GM12878 (cell line): ENCODE measurements around the gene HINT3.
"Not testable (repeated sequence)": the region's sequence is repeated elsewhere in the genome, so short reads cannot be mapped to it uniquely, and the experiment has no call there.

Experiments
- ASH2L ChIP-seq: fragments of 300-600, 200-600 bp; sonication (generic); IDR thresholded peaks from 2 replicates; pipeline ENCODE4 v1.6.1; 2017; ENCODE audit warnings: low read depth, mild to moderate bottlenecking, borderline replicate concordance
- ATF7 ChIP-seq: fragments of 450-650 bp; IDR thresholded peaks from 2 replicates; pipeline ENCODE4 v1.6.1; 2016; ENCODE audit warnings: low read depth, mild to moderate bottlenecking
- CBX3 ChIP-seq: fragments of 200-600 bp; sonication (generic); IDR thresholded peaks from 2 replicates; pipeline ENCODE4 v1.6.1; 2016; ENCODE audit warnings: low read depth, borderline replicate concordance
- CHD2 ChIP-seq: IDR thresholded peaks from 2 replicates; pipeline ENCODE4 v1.6.1; 2011; ENCODE audit warnings: low read depth, low read length, improper control_type of control experiment, borderline replicate concordance
- DPF2 ChIP-seq: fragments of 450-650 bp; IDR thresholded peaks from 2 replicates; pipeline ENCODE4 v1.6.1; 2017; ENCODE audit warnings: mild to moderate bottlenecking
- EP300 ChIP-seq, 2 experiments: fragments of 150-350 bp in 1 of 2; IDR thresholded peaks; 2 replicates each; pipeline ENCODE4 v1.6.1; 2011 to 2012; ENCODE audit warnings: low read depth in 2 of 2, low read length in 2 of 2, borderline replicate concordance in 1 of 2, improper control_type of control experiment in 1 of 2, inconsistent platforms in 1 of 2; ENCODE audit not compliant: control insufficient read depth in 1 of 2
- HDAC6 ChIP-seq: fragments of 200-600 bp; sonication (generic); IDR thresholded peaks from one replicate; pipeline ENCODE4 v1.8.0; 2017; ENCODE audit warnings: antibody characterized with exemption; ENCODE audit not compliant: unreplicated experiment
- JUND ChIP-seq: IDR thresholded peaks from 2 replicates; pipeline ENCODE4 v1.6.1; 2012; ENCODE audit warnings: low read depth, mild to moderate bottlenecking, low read length, improper control_type of control experiment, moderate library complexity
- MYC ChIP-seq: IDR thresholded peaks from 2 replicates; pipeline ENCODE4 v1.6.1; 2011; ENCODE audit warnings: mild to moderate bottlenecking, low read length, moderate library complexity, inconsistent platforms; ENCODE audit not compliant: insufficient read depth, insufficient replicate concordance, insufficient read length, severe bottlenecking
- PBX3 ChIP-seq: IDR thresholded peaks from 2 replicates; pipeline ENCODE4 v1.6.1; 2011; ENCODE audit warnings: mild to moderate bottlenecking, low read depth, low read length, moderate library complexity; ENCODE audit not compliant: insufficient replicate concordance
- POLR2A ChIP-seq: IDR thresholded peaks from 2 replicates; pipeline ENCODE4 v1.6.1; 2011; ENCODE audit warnings: low read depth, mild to moderate bottlenecking, low read length
- TAF1 ChIP-seq: IDR thresholded peaks from 2 replicates; pipeline ENCODE4 v1.6.1; 2011; ENCODE audit warnings: mild to moderate bottlenecking, low read depth, low read length, borderline replicate concordance
- TF ChIP-seq, protein P1 (sequence below): IDR thresholded peaks from 2 replicates; pipeline ENCODE4 v1.6.1; 2011; ENCODE audit warnings: borderline replicate concordance, low read depth, mild to moderate bottlenecking, moderate library complexity, mixed read lengths, low read length; ENCODE audit not compliant: insufficient read depth; ENCODE audit errors: extremely low read length
- TF ChIP-seq, protein P2 (sequence below), 3 experiments: IDR thresholded peaks in 2 of 3; conservative IDR thresholded peaks in 1 of 3; 2 replicates each; pipeline ENCODE4 v1.5.1; 2011; ENCODE audit warnings: low read depth in 3 of 3, low read length in 3 of 3, mild to moderate bottlenecking in 3 of 3, control low read depth in 2 of 3, moderate library complexity in 2 of 3, inconsistent platforms in 1 of 3, mixed read lengths in 1 of 3; ENCODE audit not compliant: control insufficient read depth in 2 of 3, insufficient read depth in 1 of 3; ENCODE audit errors: extremely low read depth in 1 of 3

DNA sequence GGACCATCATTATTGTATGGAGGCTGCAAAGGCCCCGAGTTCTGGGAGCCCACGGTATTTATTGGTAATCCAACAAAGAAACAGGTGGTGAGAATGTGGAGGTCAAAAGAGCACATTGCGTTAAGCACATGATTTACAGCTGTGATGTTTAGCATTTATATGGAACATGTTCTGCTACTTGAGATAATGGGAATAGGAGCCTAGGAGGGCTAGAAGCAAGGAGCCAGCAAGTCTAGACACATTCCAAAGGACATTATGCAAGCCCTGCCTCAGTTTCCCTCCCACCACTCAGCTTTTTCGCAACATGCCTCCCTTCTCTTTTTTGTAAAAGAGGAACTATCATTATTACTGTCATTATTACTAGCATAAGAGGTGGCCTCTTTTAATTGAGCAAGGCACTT, 45.5 kb upstream of the HINT3 start:
- TF ChIP-seq DPF2; CHD2; HDAC6; TAF1; CBX3; JUND; MYC; EP300 (IDR thresholded peaks at IDR 0.05; ENCODE audit: borderline replicate concordance in 1 of 2, control insufficient read depth in 1 of 2, low read depth in 2 of 2, low read length in 2 of 2); POLR2A; ATF7; PBX3; ASH2L: not testable (repeated sequence)
- TF ChIP-seq, protein P1, sequence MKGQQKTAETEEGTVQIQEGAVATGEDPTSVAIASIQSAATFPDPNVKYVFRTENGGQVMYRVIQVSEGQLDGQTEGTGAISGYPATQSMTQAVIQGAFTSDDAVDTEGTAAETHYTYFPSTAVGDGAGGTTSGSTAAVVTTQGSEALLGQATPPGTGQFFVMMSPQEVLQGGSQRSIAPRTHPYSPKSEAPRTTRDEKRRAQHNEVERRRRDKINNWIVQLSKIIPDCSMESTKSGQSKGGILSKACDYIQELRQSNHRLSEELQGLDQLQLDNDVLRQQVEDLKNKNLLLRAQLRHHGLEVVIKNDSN: not testable (repeated sequence)
- TF ChIP-seq, protein P2, sequence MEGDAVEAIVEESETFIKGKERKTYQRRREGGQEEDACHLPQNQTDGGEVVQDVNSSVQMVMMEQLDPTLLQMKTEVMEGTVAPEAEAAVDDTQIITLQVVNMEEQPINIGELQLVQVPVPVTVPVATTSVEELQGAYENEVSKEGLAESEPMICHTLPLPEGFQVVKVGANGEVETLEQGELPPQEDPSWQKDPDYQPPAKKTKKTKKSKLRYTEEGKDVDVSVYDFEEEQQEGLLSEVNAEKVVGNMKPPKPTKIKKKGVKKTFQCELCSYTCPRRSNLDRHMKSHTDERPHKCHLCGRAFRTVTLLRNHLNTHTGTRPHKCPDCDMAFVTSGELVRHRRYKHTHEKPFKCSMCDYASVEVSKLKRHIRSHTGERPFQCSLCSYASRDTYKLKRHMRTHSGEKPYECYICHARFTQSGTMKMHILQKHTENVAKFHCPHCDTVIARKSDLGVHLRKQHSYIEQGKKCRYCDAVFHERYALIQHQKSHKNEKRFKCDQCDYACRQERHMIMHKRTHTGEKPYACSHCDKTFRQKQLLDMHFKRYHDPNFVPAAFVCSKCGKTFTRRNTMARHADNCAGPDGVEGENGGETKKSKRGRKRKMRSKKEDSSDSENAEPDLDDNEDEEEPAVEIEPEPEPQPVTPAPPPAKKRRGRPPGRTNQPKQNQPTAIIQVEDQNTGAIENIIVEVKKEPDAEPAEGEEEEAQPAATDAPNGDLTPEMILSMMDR (IDR thresholded peaks at IDR 0.05 in 2 of 3, conservative IDR thresholded peaks at IDR 0.05 in 1 of 3; ENCODE audit: control insufficient read depth in 2 of 3, extremely low read depth in 1 of 3, insufficient read depth in 1 of 3, low read depth in 3 of 3, low read length in 3 of 3): not testable (repeated sequence)
